Activated CD4-positive, CD25-positive, alpha-beta regulatory T cell treated with anti-CD3 and anti-CD28 coated beads, Interleukin-2, amount 50 U/mL, for 72 hours (primary cell): ENCODE data around the gene TCP11.

Experiments used
- DNase-seq: peaks from one replicate; pipeline ENCODE4 v3.0.0; 2021

Gene TCP11

GRCh38 chr6:35078896-35079295 lies 62.2 kb downstream of the TCP11 start:
- DNase-seq, result no peak

- no peak for DNase-seq
Measured at GRCh38 chr6:35078226-35078850, 62.8 kb downstream of the TCP11 start.

GRCh38 chr6:35077713-35078105 lies 63.4 kb downstream of the TCP11 start:
- no peak for DNase-seq

GRCh38 chr6:35076997-35077712 lies 64.0 kb downstream of the TCP11 start:
- no peak for DNase-seq

GRCh38 chr6:35073766-35074471 lies 67.2 kb downstream of the TCP11 start:
- no peak for DNase-seq

GRCh38 chr6:35073211-35073610 lies 67.9 kb downstream of the TCP11 start:
- DNase-seq, result no peak

GRCh38 chr6:35072698-35073055 lies 68.5 kb downstream of the TCP11 start:
- no peak for DNase-seq

- no peak for DNase-seq
Measured at GRCh38 chr6:35072051-35072697, 69.0 kb downstream of the TCP11 start.

GRCh38 chr6:35071347-35071994 lies 69.7 kb downstream of the TCP11 start:
- DNase-seq, result no peak

- no peak for DNase-seq
Measured at GRCh38 chr6:35070111-35070510, 71.0 kb downstream of the TCP11 start.

- DNase-seq, result no peak
Measured at GRCh38 chr6:35069262-35069661, 71.9 kb downstream of the TCP11 start.

GRCh38 chr6:35068644-35069043 lies 72.5 kb downstream of the TCP11 start:
- no peak for DNase-seq

GRCh38 chr6:35068206-35068605 lies 72.9 kb downstream of the TCP11 start:
- DNase-seq, result no peak
